Stimulated activated CD8-positive, alpha-beta memory T cell treated with anti-CD3 and anti-CD28 coated beads, Interleukin-4, amount 100 ng/mL, for 4 hours (primary cell): Measurements from ENCODE around the gene UBE3C.
"Not testable (repeated sequence)": the region's sequence is repeated elsewhere in the genome, so short reads cannot be mapped to it uniquely, and the experiment has no call there.

Experiments
- DNase-seq, 2 donors: peaks; one replicate each; pipeline ENCODE4 v3.0.0-alpha.2; 2020; ENCODE audit warnings: low read depth in 2 of 2, low spot score in 1 of 2

UBE3C gene

GRCh38 chr7:157129907-157130460 lies 8.7 kb upstream of the UBE3C start:
- no peak for DNase-seq

DNA sequence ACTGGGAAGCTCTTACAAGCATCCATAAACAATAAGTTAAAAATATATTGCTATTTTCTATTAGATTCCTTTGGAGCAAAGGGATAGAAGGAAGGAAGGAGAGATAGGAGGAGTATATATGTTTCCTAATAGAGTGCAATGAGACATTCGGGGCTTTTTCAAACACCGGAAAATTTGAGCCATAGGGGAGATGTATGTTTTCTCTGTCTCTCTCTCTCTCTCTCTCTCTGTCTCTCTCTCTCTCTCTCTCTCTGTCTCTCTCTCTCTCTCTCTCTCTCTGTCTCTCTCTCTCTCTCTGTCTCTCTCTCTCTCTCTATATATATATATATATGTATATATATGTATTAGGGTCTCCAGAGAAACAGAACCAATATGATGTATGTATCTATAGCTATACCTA lies 7.9 kb upstream of the UBE3C start:
- DNase-seq: not testable (repeated sequence)

GRCh38 chr7:157132796-157133195 lies 5.9 kb upstream of the UBE3C start:
- DNase-seq: no peak

DNA sequence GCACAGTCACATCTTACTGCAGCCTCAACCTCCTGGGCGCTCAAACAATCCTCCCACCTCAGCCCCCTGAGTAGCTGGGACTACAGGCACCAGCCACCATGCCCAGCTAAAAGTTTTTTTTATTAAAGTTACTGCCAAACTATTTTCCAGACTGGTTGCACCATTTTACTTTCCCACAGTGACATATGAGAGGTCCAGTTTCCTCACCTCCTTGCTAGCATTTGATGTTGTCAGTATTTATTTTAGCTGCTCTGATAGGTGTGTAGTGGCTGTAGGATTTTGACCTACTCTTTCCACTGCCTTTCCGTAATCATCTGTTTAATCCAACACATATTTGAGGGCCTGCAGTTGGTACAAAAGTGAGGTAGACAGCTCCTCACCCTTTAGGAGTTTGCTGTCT lies 5.4 kb upstream of the UBE3C start:
- no peak for DNase-seq

GRCh38 chr7:157136372-157136771 lies 2.4 kb upstream of the UBE3C start:
- no peak for DNase-seq

DNA sequence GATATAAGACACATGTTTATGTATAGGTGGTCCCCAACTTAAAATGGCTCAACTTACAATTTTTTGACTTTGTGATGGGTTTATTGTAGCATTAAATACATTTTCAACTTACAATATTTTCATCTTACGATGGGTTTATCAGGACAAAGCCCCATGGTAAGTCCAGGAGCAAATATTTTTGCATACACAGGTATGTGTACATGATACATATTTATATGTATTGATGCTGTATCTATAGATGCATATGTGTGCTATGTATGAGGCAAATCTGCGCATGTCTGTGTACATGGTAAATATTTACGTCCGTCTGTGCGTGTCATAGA lies 664 bp upstream of the UBE3C start:
- DNase-seq: no peak

- peak; percentile 12 to 36 for DNase-seq
Measured at GRCh38 chr7:157139111-157139809, 534 bp downstream of the UBE3C start.

DNA sequence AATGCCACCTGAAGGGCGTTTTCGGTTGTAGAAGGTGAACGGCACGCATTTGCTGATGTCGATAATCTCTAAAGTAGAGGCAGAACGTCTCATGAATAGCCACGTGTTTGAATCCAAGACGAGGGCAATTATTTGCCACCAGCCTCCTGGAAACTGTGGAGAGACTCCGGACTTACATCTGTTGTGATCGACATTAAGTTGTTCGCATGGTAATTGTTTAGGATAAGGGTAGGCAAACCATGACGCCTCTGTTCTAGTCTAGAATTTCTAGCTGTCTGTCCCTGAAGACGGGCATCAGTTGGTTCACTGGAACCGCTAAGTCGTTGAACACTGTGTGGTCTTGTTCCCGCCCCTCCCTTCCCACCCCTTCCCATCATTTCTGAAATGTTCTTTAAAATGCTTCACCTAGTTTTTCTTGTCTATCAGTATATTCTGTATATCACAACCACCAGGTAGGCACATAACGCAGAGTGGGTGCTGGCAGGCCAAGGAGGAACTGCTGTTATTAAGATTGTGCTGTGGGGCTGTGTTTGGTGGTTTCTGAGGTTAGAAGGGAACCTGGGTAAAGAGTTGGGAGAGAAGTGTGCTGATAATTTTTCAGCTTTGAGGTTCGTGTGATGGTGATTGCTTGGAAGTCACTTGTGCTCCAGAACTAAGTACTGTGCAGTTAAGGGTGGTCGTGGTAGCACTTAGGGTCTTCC lies 1.2 kb downstream of the UBE3C start:
- peak in 1 of 2 donors; percentile 6 for DNase-seq

- DNase-seq: no peak
Measured at GRCh38 chr7:157140511-157140905, 1.8 kb downstream of the UBE3C start.

DNA sequence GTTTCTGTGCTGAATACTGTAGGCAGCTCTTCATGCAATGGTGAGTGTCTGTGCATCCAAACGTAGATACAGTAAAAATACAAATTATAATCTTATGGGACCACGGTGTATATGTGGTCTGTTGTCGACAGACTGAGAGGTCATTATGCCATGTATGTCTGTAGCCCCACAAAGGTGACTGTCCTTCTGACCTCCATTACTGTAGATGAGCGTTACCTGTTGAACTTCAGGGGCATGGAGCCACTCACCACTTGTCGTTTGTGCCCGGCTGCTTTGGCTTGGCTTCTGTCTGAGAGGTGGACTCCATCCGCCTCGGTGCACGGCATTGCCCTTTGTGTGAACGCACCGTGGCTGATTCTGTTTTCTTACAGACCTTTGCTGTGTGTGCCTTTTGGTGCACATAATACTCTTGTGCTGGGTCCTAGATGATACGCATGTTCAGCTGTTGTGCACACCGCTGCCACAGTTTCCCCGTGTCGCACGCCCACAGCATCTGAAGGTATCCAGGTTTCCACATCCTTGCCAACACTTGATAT lies 2.9 kb downstream of the UBE3C start:
- no peak for DNase-seq

- DNase-seq: no peak
Measured at GRCh38 chr7:157143788-157144187, 5.1 kb downstream of the UBE3C start.

- DNase-seq: no peak
Measured at GRCh38 chr7:157149317-157149716, 10.6 kb downstream of the UBE3C start.

DNA sequence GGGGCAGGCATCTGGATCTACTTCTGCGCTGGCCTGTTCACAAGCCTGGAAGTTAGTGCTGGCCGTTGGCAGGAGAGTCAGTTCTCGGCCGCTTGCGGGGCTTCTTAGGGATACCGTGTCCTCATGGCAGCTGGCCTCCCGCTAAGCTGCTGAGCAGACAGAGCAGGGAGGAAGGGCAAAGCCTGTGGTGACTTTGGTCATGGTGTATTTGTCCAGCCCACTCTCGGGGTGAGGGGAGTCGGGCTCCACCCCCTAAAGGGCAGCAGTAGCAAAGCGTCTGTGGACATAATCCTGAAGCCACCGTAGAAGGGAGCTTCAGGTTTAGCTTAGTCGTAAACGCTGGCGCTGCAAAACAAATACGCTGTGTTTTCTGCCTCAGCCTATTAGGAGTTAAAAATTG lies 12.2 kb downstream of the UBE3C start:
- DNase-seq: no peak

DNA sequence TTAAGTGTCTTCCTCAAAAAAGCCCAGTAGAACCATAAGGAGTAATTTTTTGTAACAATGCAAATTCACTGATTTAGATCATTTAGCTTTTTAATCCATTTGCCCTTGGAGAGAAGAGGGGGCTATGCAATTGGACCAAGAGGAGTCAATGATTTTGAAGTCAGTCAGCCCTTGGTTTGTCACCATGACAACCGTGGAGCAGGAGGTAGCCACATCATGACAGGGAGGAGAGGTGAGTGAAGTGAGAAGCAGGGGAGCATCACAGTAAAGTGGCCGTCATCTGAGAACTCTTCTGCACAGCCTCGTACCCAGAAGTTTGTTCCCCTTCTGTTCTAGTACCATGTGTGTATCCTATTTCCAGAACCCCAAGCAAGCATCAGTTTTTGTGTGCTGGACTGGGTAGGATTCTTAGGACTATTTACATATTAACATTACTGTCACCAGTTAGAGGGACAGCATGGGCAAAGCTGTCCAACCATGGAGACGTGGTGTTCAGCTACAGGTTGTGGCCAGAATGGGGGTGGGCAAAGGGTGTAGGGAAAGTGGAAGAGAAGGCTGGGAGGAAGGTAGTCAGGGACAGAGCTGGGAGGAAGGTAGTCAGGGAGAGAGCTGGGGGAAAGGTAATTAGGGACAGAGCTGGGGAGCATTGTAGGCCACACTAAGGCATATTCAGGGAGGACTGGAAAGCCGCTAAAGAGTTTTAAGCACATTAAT lies 13.1 kb downstream of the UBE3C start:
- no peak for DNase-seq

GRCh38 chr7:157152391-157152937 lies 13.7 kb downstream of the UBE3C start:
- no peak for DNase-seq

DNA sequence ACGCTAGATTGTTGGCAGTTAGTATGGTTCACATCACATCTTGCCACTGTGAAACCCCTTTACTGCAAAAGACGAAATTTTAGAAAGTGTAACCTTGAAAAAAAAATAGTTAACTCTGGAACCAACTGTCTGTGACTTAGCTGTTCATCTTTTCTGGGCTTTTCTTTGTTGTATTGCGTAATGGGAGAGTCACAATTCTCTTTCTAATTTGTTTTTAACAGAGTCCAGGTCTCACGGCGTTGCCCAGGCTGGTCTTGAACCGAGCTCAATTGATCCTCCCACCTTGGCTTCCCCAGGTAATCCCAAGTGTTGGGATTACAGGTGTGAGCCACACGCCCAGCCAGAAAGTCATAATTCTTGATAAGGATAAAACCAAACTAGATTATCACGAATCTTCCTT lies 14.5 kb downstream of the UBE3C start:
- no peak for DNase-seq

GRCh38 chr7:157155959-157156358 lies 17.2 kb downstream of the UBE3C start:
- DNase-seq: no peak

DNA sequence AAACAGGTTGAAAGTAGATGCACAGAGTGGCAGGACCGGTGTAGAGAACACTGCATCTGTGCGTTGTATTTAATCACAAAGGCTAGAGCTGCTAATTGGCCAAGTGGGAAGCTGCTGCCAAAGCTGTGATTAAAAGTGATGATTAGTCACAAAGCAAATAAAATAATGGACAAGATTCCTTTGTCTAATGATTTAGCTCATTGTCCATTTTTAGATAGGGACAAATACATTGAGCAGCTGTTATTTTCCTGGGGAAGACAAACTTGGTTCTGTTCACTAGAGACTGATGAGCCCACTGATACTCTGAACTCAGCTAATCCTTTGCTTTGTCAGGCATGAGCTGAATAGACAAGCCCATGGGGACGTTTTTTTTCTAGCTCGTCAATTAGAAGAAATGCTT lies 19.7 kb downstream of the UBE3C start:
- no peak for DNase-seq

- not testable (repeated sequence) for DNase-seq
Measured at GRCh38 chr7:157159537-157159936, 20.8 kb downstream of the UBE3C start.

GRCh38 chr7:157160433-157160832 lies 21.7 kb downstream of the UBE3C start:
- no peak for DNase-seq

GRCh38 chr7:157165987-157166386 lies 27.3 kb downstream of the UBE3C start:
- no peak for DNase-seq

DNA sequence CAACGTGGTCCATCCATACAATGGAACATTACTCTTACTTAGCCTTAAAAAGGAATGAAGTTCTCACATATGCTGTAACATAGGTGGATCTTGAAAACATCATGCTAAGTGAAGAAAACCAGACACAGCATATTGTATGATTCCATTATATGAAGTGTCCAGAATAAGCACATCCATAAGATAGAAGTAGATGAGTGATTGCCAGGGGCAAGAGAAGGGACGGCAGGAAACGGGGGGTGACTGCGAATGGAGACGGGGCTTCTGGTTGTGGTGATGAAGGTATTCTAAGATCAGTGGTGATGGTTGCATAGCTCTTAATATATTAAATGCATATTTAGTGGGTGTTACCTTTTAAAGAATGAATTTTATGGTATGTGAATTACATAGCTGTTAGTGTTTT lies 29.8 kb downstream of the UBE3C start:
- DNase-seq: no peak
